GM12878 (cell line): ENCODE measurements around the gene ATP8A1. TPM values are rescaled to one million over a fixed set of nuclear protein-coding genes. Genes with fewer than 3 reads are reported as not detected.

ENCODE experiments used
- ATAC-seq: fragments of 200-7000 bp; cut with Tn5 transposase; 3 replicates; pipeline ENCODE4 v1.9.1; 2020; ENCODE audit warnings: mild to moderate bottlenecking, moderate library complexity
- BruUV-seq: library from RNA; stranded (reverse); fragments of 400-500 nt; replicated peaks from 2 replicates; lab custom pipeline; 2021; lab: Mats Ljungman, UMichigan
- CTCF ChIA-PET: fragments of 300-600 bp; sonication (Branson Sonifier 250); formaldehyde crosslinking; extraction: SDS; loops from one replicate; lab custom pipeline; 2021; ENCODE audit warnings: inconsistent platforms; lab: Yijun Ruan, JAX
- POLR2A ChIA-PET: fragments of 350-600 bp; formaldehyde crosslinking; extraction: SDS; loops from one replicate; lab custom pipeline; 2021; ENCODE audit warnings: inconsistent platforms; lab: Charles Lee
- RAD21 ChIA-PET: fragments of 300-600 bp; sonication (Branson Sonifier 250); formaldehyde crosslinking; loops from one replicate; lab custom pipeline; 2023; ENCODE audit warnings: antibody characterized with exemption; ENCODE audit not compliant: unreplicated experiment; lab: Charles Lee
- SMC1A ChIA-PET: fragments of 300-600 bp; sonication (Branson Sonifier 250); formaldehyde crosslinking; loops from one replicate; lab custom pipeline; 2023; ENCODE audit not compliant: unreplicated experiment, uncharacterized antibody; lab: Charles Lee
- DNase-seq: peaks from one replicate; pipeline ENCODE4 v3.0.0-alpha.2; 2011; ENCODE audit warnings: low read depth, low spot score
- FAIRE-seq: peaks from 3 replicates; lab custom pipeline; 2011; peaks lifted over from hg19 to GRCh38; lab: Jason Lieb, UNC
- H2AFZ ChIP-seq: 2 replicates; pipeline ENCODE4 v1.6.0; 2011; ENCODE audit warnings: low read depth, low read length, control low read depth; ENCODE audit not compliant: control insufficient read depth
- H3K27ac ChIP-seq: 2 replicates; pipeline ENCODE4 v1.5.1; 2011; ENCODE audit warnings: control low read depth; ENCODE audit not compliant: control insufficient read depth, insufficient read depth
- H3K27me3 ChIP-seq, 2 experiments: replicated peaks in 1 of 2; 2 replicates each; pipeline versions ENCODE4 v1.6.0 to v1.6.1; 2011; ENCODE audit warnings: low read length in 1 of 2; ENCODE audit not compliant: control insufficient read depth in 2 of 2, insufficient read depth in 2 of 2
- H3K36me3 ChIP-seq, 2 experiments: 2 replicates each; pipeline ENCODE4 v1.5.1; 2011; ENCODE audit warnings: low read length in 1 of 2; ENCODE audit not compliant: control insufficient read depth in 2 of 2, insufficient read depth in 2 of 2
- H3K4me1 ChIP-seq: 2 replicates; pipeline ENCODE4 v1.6.1; 2011; ENCODE audit warnings: mild to moderate bottlenecking, low read length, moderate library complexity, mixed read lengths; ENCODE audit not compliant: control insufficient read depth, insufficient read depth
- H3K4me2 ChIP-seq: 2 replicates; pipeline ENCODE4 v1.6.0; 2011; ENCODE audit warnings: control low read depth; ENCODE audit not compliant: control insufficient read depth, insufficient read depth
- H3K4me3 ChIP-seq: fragments of 200-600 bp; sonication (generic); 2 replicates; pipeline ENCODE4 v1.5.1; 2016
- H3K79me2 ChIP-seq: 2 replicates; pipeline ENCODE4 v1.6.0; 2011; ENCODE audit warnings: low read length; ENCODE audit not compliant: control insufficient read depth, insufficient read depth
- H3K9ac ChIP-seq: 2 replicates; pipeline ENCODE4 v1.8.0; 2011; ENCODE audit warnings: low read length, control low read depth, mixed read lengths; ENCODE audit not compliant: control insufficient read depth, insufficient read depth
- H3K9me3 ChIP-seq: replicated peaks from 3 replicates; pipeline ENCODE4 v1.5.1; 2011; ENCODE audit warnings: mild to moderate bottlenecking, low read length; ENCODE audit not compliant: control insufficient read depth, insufficient read depth
- H4K20me1 ChIP-seq: 2 replicates; pipeline ENCODE4 v1.6.0; 2011; ENCODE audit not compliant: control insufficient read depth, insufficient read depth
- BRCA1 ChIP-seq: IDR thresholded peaks from 2 replicates; pipeline ENCODE4 v1.6.1; 2011; ENCODE audit warnings: low read depth, low read length, improper control_type of control experiment
- ETV6 ChIP-seq, 2 experiments: fragments of 450-650 bp in 1 of 2; IDR thresholded peaks in 1 of 2; conservative IDR thresholded peaks in 1 of 2; 2 replicates each; pipeline ENCODE4 v1.6.1; 2014; ENCODE audit warnings: antibody characterized with exemption in 1 of 2, borderline replicate concordance in 1 of 2, low read depth in 1 of 2, mild to moderate bottlenecking in 1 of 2, moderate library complexity in 1 of 2
- YY1 ChIP-seq: IDR thresholded peaks from 2 replicates; pipeline ENCODE4 v1.6.1; 2011; ENCODE audit warnings: low read depth, mild to moderate bottlenecking, low read length
- ZNF24 ChIP-seq: fragments of 450-650 bp; IDR thresholded peaks from 2 replicates; pipeline ENCODE4 v1.6.1; 2017; ENCODE audit warnings: antibody characterized with exemption, mild to moderate bottlenecking
- WGBS: methylation state at CpG from one replicate; pipeline ENCODE4 v1.1.6; 2016; ENCODE audit warnings: low lambda C conversion rate; ENCODE audit not compliant: insufficient replicate concordance, insufficient coverage; ENCODE audit errors: missing lambda C conversion rate; 5-methylcytosine and 5-hydroxymethylcytosine counted together
- in situ Hi-C: fragments of 300-500 bp; cut with MboI; formaldehyde crosslinking; loops from 9 replicates; pipeline ENCODE4 v1.14.3; 2018; ENCODE audit warnings: mixed read lengths
- intact Hi-C: fragments of 100-400 bp; cut with micrococcal nuclease; formaldehyde crosslinking; loops from one replicate; pipeline ENCODE4 v1.14.2; 2022; ENCODE audit not compliant: unreplicated experiment
- polyA plus RNA-seq, 11 experiments: library from polyadenylated mRNA; depleted of rRNA in 4 of 11; unstranded in 6 of 11; stranded (reverse) in 5 of 11; fragments of >200 nt; fragmentation: Nextera tagmentation in 4 of 11; fragmentation: Illumina TruSeq in 1 of 11; extraction: Ambion mirVana in 4 of 11; extraction: Trizol in 1 of 11; gene quantifications; 1 replicate in 1 of 11; 2 replicates in 10 of 11; pipeline versions ENCODE4 v1.2.1 to v1.2.3, GENCODE V29; 2011 to 2016; ENCODE audit warnings: inconsistent platforms in 2 of 11, missing spikeins in 2 of 11, low read depth in 1 of 11
- total RNA-seq, 4 experiments: library from RNA; depleted of rRNA in 3 of 4; stranded (reverse); fragments of >200 nt in 3 of 4; fragmentation: Illumina TruSeq in 1 of 4; extraction: Trizol in 1 of 4; gene quantifications; 2 replicates each; pipeline versions ENCODE4 v1.2.1 to v1.2.3, GENCODE V29; 2013 to 2021
- TF ChIP-seq, protein P1 (sequence below): fragments of 450-650 bp; formaldehyde crosslinking; IDR thresholded peaks from 2 replicates; pipeline ENCODE4 v1.5.0; 2022; ENCODE audit warnings: mild to moderate bottlenecking, missing genetic modification characterization

ATP8A1 gene
- total and polyA plus RNA-seq, 10 of the 15 experiments (the other 5 are each of a cell fraction or from before 2014, with no cell fraction given) = 9.0 to 116 (median 37.3) TPM

DNA sequence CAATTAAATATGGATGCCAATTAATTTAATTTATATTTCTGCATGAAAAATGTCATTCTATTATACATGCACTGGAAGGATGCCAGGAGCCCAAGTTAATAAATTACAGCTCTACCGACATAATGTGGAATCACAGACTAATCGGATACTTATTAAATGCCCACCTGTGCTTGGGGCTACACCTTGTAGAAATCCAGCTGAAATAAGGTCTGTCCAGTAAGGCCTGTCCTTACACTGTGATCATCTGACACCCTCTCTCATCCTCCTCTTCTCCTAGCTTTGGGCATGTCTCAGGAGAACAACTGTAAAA, 265.6 kb downstream of the ATP8A1 start (continued):
- TF ChIP-seq, protein P1, sequence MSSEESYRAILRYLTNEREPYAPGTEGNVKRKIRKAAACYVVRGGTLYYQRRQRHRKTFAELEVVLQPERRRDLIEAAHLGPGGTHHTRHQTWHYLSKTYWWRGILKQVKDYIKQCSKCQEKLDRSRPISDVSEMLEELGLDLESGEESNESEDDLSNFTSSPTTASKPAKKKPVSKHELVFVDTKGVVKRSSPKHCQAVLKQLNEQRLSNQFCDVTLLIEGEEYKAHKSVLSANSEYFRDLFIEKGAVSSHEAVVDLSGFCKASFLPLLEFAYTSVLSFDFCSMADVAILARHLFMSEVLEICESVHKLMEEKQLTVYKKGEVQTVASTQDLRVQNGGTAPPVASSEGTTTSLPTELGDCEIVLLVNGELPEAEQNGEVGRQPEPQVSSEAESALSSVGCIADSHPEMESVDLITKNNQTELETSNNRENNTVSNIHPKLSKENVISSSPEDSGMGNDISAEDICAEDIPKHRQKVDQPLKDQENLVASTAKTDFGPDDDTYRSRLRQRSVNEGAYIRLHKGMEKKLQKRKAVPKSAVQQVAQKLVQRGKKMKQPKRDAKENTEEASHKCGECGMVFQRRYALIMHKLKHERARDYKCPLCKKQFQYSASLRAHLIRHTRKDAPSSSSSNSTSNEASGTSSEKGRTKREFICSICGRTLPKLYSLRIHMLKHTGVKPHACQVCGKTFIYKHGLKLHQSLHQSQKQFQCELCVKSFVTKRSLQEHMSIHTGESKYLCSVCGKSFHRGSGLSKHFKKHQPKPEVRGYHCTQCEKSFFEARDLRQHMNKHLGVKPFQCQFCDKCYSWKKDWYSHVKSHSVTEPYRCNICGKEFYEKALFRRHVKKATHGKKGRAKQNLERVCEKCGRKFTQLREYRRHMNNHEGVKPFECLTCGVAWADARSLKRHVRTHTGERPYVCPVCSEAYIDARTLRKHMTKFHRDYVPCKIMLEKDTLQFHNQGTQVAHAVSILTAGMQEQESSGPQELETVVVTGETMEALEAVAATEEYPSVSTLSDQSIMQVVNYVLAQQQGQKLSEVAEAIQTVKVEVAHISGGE = no peak
- TF ChIP-seq YY1 (no peak), ZNF24 (no peak)
- TF ChIP-seq, all 136 proteins: peak for 0

DNA sequence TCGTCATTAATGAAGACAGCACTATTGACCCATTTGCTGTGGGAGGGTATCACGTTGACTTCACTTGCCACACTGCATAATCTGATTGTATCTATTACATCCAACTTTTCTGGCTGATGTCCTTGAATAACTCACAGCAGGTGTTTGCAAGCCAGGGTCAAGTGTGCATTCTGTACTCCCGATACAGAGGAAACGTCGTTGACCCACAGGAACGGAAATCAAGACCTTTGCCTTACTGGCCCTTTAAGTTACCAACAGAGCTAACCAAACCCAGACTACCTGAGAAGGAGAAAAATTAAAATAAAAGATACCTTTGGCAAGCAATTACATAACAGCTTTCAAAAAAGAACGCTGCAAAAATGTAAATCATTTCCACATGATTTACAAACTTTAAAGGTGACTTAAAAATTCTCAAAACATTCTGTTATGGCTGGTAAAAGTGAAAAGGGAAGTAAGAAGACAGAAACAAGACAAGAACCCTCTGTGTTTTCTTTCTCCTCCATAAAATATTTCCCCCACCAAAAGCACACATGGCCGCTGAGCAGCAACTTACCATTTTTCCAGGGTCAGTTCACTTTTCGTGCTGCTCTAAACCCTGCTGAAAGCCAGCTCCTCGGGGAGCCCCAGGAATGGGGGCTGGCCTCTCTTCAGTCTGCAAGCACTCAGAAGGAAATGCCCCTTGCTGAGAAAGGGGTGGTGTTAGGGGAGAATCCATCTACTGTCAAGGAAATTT, 266.1 kb downstream of the ATP8A1 start:
- POLR2A ChIA-PET = no interaction called here

More for the DNA sequence above, 266.1 kb downstream of the ATP8A1 start:
- CTCF ChIA-PET = interaction anchor here (0.8 to 2.1 kb wide), 7 partner anchors 10 to 111 kb away, joined by 3 to 7 read pairs (median 3); no protein-coding TSS in a partner anchor
- Histone ChIP-seq H3K79me2 (no peaks in the 10 kb centered on the region), H3K9me3 (no peaks in the 10 kb centered on the region; the same call in 2 of the 3 replicates), H3K27me3 (no peaks in the 10 kb centered on the region; a peak in 1 of 4 replicates), H3K27ac (0 out of 2 replicates have a peak overlapping the region, but pooled peaks have one; percentile 9), H4K20me1 (no peaks in the 10 kb centered on the region), H3K9ac (no peak overlapping the region), H2AFZ (peak overlapping the region; percentile 55), H3K4me1 (peaks cover 16% of the 10 kb centered on the region), H3K36me3 (no peaks in the 10 kb centered on the region), H3K4me3 (peak overlapping the region; percentile 15; the same call in 1 of the 2 replicates), H3K4me2 (peak overlapping the region; percentile 70)
- no peak for DNase-seq
- BruUV-seq = no TSS peak
- in situ Hi-C loops (no loop called here), intact Hi-C loops (loop anchor here (10.0 kb wide), 1 partner anchor 474 kb away; no protein-coding TSS in a partner anchor)
- WGBS = 8% methylated on average over 10 of the region's 10 CpGs
- peak; percentile 51 for ATAC-seq
- RAD21 ChIA-PET = interaction anchor here (0.6 to 1.1 kb wide), 3 partner anchors 9 to 132 kb away, joined by 3 to 4 read pairs (median 3); no protein-coding TSS in a partner anchor
- SMC1A ChIA-PET = interaction anchor here (0.9 to 1.4 kb wide), 2 partner anchors 98 to 109 kb away, joined by 3 to 4 read pairs; no protein-coding TSS in a partner anchor
- peak; percentile 83 for FAIRE-seq
- TF ChIP-seq ETV6 (conservative IDR thresholded peaks at IDR 0.05 in 1 of 2, IDR thresholded peaks at IDR 0.05 in 1 of 2; ENCODE audit: borderline replicate concordance in 1 of 2, low read depth in 1 of 2) = 0 out of 4 replicates have a peak, but pooled peaks of 1 of the 2 experiments have one; percentile 18
- TF ChIP-seq BRCA1 = no peak
